Mammary epithelial cell (primary cell): ENCODE results near the gene MEGF6.

Experiments
- EZH2 ChIP-seq: IDR thresholded peaks from 2 replicates; pipeline ENCODE4 v1.6.1; 2012; ENCODE audit warnings: low read length, inconsistent platforms, borderline replicate concordance
- TF ChIP-seq, protein P1 (sequence below), 2 donors: IDR thresholded peaks in 1 of 2; conservative IDR thresholded peaks in 1 of 2; 2 replicates each; pipeline ENCODE4 v1.5.1; 2011 to 2012; ENCODE audit warnings: inconsistent platforms in 2 of 2, low read length in 2 of 2, mild to moderate bottlenecking in 2 of 2, control low read depth in 1 of 2, low read depth in 1 of 2; ENCODE audit not compliant: insufficient read depth in 1 of 2; ENCODE audit errors: extremely low read depth in 1 of 2

DNA sequence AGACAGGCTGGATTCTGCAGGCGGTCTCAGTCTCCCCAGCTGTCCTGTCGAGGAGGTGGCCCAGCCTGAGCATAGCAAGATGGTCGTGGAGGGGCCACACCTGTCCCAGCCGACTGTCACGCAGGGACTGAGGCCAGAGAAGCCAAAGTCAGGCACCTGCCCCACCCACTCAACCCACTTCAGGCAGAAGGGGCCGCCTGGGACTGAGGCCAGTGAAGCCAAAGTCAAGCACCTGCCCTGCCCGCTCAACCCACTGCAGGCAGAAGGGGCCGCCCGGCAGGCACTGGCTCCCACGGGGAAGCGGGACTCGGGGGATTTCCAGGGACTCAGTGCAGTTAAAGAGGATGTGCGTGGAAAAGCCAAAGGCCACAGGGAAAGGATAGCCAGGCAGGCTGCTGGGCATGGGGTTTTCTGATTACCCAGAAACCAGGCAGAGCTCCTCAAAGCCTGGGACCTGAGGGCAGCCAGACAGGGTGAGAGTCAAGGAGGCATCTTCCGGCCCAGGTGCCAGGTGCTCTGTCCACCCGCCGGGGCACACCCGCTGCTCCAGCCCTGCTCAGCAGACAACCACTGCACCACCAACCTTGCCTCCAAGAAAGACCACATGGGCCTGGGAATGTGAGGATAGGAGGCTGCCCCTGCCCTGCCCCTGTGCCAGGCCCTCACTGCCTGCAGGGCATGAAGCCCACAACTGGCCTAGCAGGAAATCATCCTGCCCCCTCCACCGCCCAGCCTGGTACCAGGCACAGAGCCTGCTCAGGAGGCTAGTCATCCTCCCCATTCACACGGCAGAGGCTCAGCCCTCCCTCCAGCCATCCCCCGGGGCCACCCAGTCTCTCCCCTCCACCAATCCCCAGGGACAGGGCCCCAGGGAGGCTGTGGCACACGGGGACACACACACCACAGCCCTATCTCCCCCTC is 41.0 kb downstream of the MEGF6 start:
- no peak for TF ChIP-seq EZH2
- TF ChIP-seq, protein P1, sequence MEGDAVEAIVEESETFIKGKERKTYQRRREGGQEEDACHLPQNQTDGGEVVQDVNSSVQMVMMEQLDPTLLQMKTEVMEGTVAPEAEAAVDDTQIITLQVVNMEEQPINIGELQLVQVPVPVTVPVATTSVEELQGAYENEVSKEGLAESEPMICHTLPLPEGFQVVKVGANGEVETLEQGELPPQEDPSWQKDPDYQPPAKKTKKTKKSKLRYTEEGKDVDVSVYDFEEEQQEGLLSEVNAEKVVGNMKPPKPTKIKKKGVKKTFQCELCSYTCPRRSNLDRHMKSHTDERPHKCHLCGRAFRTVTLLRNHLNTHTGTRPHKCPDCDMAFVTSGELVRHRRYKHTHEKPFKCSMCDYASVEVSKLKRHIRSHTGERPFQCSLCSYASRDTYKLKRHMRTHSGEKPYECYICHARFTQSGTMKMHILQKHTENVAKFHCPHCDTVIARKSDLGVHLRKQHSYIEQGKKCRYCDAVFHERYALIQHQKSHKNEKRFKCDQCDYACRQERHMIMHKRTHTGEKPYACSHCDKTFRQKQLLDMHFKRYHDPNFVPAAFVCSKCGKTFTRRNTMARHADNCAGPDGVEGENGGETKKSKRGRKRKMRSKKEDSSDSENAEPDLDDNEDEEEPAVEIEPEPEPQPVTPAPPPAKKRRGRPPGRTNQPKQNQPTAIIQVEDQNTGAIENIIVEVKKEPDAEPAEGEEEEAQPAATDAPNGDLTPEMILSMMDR (conservative IDR thresholded peaks at IDR 0.05 in 1 of 2, IDR thresholded peaks at IDR 0.05 in 1 of 2; ENCODE audit: extremely low read depth in 1 of 2, insufficient read depth in 1 of 2, low read depth in 1 of 2, low read length in 2 of 2) = no peak
